GM12875 (cell line): ENCODE results near the gene GRM7.

Experiments
- H3K4me3 ChIP-seq: one replicate; pipeline ENCODE4 v1.5.1; 2011; ENCODE audit warnings: low read depth, low read length, control low read depth
- TF ChIP-seq, protein P1 (sequence below): IDR thresholded peaks from 2 replicates; pipeline ENCODE4 v1.5.1; 2011; ENCODE audit warnings: low read depth, mild to moderate bottlenecking, control low read depth, inconsistent platforms, low read length, moderate library complexity, borderline replicate concordance; ENCODE audit not compliant: insufficient read depth

Gene GRM7

DNA sequence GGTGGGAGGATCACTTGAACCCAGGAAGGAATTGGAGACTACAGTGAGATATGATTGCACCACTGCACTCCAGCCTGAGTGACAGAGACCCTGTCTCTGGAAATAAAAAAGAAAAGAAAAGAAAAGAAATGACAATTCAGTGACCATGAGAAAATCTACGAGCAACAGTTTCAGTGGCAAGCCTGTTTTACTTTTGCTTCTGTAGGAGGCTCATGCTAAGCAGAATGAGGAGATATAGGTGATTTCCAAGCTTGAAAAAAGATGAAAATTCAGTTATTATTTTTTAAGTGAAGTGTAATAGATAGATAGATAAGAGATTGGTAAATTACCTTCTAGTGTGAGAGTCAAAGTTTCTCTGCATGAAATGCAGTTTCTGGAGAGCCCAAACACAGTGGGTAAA, 651.1 kb downstream of the GRM7 start:
- H3K4me3 ChIP-seq, result no peak overlapping the region
- TF ChIP-seq, protein P1, sequence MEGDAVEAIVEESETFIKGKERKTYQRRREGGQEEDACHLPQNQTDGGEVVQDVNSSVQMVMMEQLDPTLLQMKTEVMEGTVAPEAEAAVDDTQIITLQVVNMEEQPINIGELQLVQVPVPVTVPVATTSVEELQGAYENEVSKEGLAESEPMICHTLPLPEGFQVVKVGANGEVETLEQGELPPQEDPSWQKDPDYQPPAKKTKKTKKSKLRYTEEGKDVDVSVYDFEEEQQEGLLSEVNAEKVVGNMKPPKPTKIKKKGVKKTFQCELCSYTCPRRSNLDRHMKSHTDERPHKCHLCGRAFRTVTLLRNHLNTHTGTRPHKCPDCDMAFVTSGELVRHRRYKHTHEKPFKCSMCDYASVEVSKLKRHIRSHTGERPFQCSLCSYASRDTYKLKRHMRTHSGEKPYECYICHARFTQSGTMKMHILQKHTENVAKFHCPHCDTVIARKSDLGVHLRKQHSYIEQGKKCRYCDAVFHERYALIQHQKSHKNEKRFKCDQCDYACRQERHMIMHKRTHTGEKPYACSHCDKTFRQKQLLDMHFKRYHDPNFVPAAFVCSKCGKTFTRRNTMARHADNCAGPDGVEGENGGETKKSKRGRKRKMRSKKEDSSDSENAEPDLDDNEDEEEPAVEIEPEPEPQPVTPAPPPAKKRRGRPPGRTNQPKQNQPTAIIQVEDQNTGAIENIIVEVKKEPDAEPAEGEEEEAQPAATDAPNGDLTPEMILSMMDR, result no peak

DNA sequence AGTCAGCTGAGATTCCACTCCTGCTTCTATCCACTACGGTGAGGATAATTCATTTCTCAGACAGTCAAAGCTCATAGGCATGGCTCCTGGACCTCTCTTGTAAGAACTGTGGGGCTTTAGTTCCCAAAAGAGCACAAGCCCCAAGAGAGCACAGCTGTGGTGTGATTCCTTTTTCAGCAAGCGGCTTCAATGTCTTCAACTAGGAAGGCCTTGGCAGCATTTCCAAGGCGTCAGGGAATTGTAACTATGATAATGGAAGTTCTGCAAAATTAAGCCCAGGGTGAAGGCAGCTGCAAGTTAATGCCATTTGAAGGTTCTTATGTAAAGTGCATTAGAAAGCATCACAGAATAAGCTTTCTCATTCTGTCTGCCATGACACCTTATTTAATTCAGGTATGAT, 657.1 kb downstream of the GRM7 start:
- no peak overlapping the region for H3K4me3 ChIP-seq
- TF ChIP-seq, protein P1, result no peak

DNA sequence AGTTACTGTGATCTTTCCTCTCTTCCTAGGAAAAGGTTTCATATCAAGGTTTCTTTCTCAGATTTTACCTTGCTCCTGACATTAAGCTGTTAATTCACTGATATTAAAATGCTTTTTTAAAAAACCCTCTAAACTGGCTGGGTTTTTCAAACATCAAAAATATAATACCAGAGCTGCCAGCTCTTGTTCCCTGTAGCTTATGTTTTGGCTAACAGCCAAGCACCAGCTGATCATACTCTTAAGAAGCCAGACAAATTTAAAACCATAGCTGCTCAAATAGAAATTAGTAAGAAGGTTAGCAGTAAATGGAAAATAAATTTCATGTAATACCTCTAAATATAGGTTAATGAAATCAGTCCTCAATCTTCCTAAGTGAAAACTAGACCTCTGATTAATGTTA, 657.5 kb downstream of the GRM7 start:
- TF ChIP-seq, protein P1, result no peak
- no peak overlapping the region for H3K4me3 ChIP-seq

DNA sequence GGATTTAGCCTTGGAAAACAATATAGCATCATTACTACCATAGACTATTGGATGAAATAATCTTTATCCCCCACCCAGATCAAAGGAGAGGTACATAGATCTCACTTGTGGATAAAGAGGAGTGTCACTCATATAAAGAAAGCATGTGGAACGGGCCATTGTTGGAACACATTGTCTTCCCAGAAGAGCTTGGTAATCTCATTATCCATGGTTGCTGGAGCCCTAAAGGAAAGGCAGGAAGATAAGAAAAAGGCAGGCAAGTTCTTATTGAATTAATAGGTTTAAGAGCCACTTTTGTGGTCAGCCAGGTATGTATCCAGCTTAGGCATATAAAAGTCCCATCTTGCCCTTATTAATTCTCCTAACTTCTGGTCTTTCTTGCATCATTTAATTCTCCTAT, 659.1 kb downstream of the GRM7 start:
- no peak overlapping the region for H3K4me3 ChIP-seq
- TF ChIP-seq, protein P1, result no peak

DNA sequence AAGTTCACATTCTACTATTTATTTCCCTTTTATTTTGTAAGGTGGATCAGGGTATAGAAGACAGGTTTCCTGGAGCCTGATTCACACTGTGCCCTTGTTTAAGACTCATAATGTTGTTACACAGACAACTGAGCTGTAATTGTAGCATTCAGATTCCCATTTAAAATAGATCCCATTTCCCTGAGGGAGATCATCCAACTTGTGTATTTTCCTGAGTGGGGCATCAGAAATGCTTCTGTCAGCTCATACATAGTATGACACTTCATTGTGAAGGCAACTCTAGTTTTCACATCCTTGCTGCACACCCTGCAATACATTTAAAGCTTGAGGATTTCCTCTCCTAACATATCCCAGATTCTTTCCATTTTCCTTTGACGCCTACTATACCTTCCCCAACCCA, 659.7 kb downstream of the GRM7 start:
- H3K4me3 ChIP-seq, result no peak overlapping the region
- TF ChIP-seq, protein P1, result no peak

DNA sequence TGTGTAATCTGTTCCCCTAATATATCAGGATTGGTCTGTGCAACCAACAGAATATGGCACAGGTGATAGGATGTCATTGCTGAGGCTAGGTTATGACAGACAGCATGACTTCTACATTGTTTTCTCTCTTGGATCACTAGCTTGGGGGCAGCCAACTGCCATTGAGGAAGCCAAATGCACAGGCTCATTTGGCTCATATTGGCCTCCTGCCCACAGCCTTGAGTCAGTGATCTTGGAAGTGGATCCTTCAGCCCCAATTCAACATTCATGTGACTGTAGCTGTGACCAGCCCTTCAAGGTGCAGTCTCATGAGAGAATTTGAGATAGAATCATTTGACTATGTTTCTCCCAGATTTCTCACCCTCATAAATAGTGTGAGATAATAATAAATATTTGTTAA, 675.6 kb downstream of the GRM7 start:
- H3K4me3 ChIP-seq, result no peak overlapping the region
- TF ChIP-seq, protein P1, result no peak

DNA sequence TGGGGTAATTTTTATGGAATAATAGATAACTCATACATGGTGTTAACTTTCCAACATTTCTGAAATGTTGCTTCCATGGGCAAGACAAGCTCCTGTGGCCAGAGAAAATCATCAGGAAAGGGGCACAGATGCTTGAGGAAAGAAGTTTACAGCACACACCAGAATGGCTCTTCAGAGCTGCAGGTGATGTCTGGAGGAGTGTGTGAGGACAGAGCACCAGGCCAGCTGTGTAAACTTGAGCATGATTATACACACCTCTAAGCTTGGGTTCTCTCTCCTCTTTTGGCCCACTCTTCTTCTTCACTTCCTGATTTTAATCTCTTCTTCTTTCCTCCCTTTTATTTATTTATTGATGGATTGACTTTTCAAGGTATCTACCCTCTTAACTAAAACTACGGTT, 676.0 kb downstream of the GRM7 start:
- no peak overlapping the region for H3K4me3 ChIP-seq
- TF ChIP-seq, protein P1, result no peak
